GM12878 (cell line): Measurements from ENCODE around the gene GPATCH2L. TPM values are rescaled to one million over a fixed set of nuclear protein-coding genes. Genes with fewer than 3 reads are reported as not detected.

Experiments used
- ATF2 ChIP-seq: IDR thresholded peaks from 2 replicates; pipeline ENCODE4 v1.6.1; 2012; ENCODE audit warnings: low read length, inconsistent platforms
- BACH1 ChIP-seq: fragments of 450-650 bp; IDR thresholded peaks from 2 replicates; pipeline ENCODE4 v1.6.1; 2017; ENCODE audit warnings: mild to moderate bottlenecking, borderline replicate concordance
- CBX3 ChIP-seq: fragments of 200-600 bp; sonication (generic); IDR thresholded peaks from 2 replicates; pipeline ENCODE4 v1.6.1; 2016; ENCODE audit warnings: low read depth, borderline replicate concordance
- CREM ChIP-seq: IDR thresholded peaks from 2 replicates; pipeline ENCODE4 v1.6.1; 2014; ENCODE audit warnings: antibody characterized with exemption, low read depth
- DPF2 ChIP-seq: fragments of 450-650 bp; IDR thresholded peaks from 2 replicates; pipeline ENCODE4 v1.6.1; 2017; ENCODE audit warnings: mild to moderate bottlenecking
- EGR1 ChIP-seq, 2 experiments: IDR thresholded peaks; 1 replicate in 1 of 2; 2 replicates in 1 of 2; pipeline ENCODE4 v1.6.1; 2011 to 2012; ENCODE audit warnings: low read depth in 2 of 2, low read length in 2 of 2, borderline replicate concordance in 1 of 2, mild to moderate bottlenecking in 1 of 2, moderate library complexity in 1 of 2
- HDAC2 ChIP-seq: fragments of 200-600 bp; sonication (generic); IDR thresholded peaks from 2 replicates; pipeline ENCODE4 v1.6.1; 2017
- MTA2 ChIP-seq: fragments of 450-650 bp; IDR thresholded peaks from 2 replicates; pipeline ENCODE4 v1.6.1; 2016; ENCODE audit warnings: low read depth, mild to moderate bottlenecking, moderate library complexity
- MYB ChIP-seq: fragments of 150-350 bp; IDR thresholded peaks from 2 replicates; pipeline ENCODE4 v1.6.1; 2014; ENCODE audit warnings: mild to moderate bottlenecking, low read depth, low read length, borderline replicate concordance
- NFIC ChIP-seq: IDR thresholded peaks from 2 replicates; pipeline ENCODE4 v1.6.1; 2012; ENCODE audit warnings: low read depth, mild to moderate bottlenecking, inconsistent platforms, low read length, moderate library complexity
- NR2C1 ChIP-seq: fragments of 450-650 bp; IDR thresholded peaks from 2 replicates; pipeline ENCODE4 v1.6.1; 2017; ENCODE audit warnings: antibody characterized with exemption, mild to moderate bottlenecking, moderate library complexity
- NR2C2 ChIP-seq: IDR thresholded peaks from 2 replicates; pipeline ENCODE4 v1.6.1; 2011; ENCODE audit warnings: borderline replicate concordance, low read depth; ENCODE audit not compliant: control insufficient read depth, insufficient read length
- PAX5 ChIP-seq: IDR thresholded peaks from 2 replicates; pipeline ENCODE4 v1.6.1; 2011; ENCODE audit warnings: low read depth, low read length, borderline replicate concordance
- PBX3 ChIP-seq: IDR thresholded peaks from 2 replicates; pipeline ENCODE4 v1.6.1; 2011; ENCODE audit warnings: mild to moderate bottlenecking, low read depth, low read length, moderate library complexity; ENCODE audit not compliant: insufficient replicate concordance
- POLR2A ChIP-seq: IDR thresholded peaks from 2 replicates; pipeline ENCODE4 v1.6.1; 2011; ENCODE audit warnings: low read depth, mild to moderate bottlenecking, low read length
- PRDM15 ChIP-seq: fragments of 450-650 bp; formaldehyde crosslinking; IDR thresholded peaks from 2 replicates; pipeline ENCODE4 v1.4.0; 2020; ENCODE audit warnings: mild to moderate bottlenecking, moderate library complexity
- RAD51 ChIP-seq: fragments of 450-650 bp; IDR thresholded peaks from 2 replicates; pipeline ENCODE4 v1.6.1; 2016; ENCODE audit warnings: moderate library complexity, mild to moderate bottlenecking, inconsistent platforms
- RB1 ChIP-seq: fragments of 450-650 bp; formaldehyde crosslinking; IDR thresholded peaks from 2 replicates; pipeline ENCODE4 v1.6.1; 2017; ENCODE audit warnings: mild to moderate bottlenecking, borderline replicate concordance
- RCOR1 ChIP-seq: conservative IDR thresholded peaks from 2 replicates; pipeline ENCODE4 v1.6.1; 2012; ENCODE audit warnings: low read depth, low read length, improper control_type of control experiment
- SIX5 ChIP-seq: IDR thresholded peaks from 2 replicates; pipeline ENCODE4 v1.6.1; 2011; ENCODE audit warnings: mild to moderate bottlenecking, low read depth, low read length, moderate library complexity; ENCODE audit not compliant: severe bottlenecking
- SMAD5 ChIP-seq: IDR thresholded peaks from 2 replicates; pipeline ENCODE4 v1.6.1; 2016; ENCODE audit warnings: antibody characterized with exemption, low read depth
- SREBF2 ChIP-seq: IDR thresholded peaks from 2 replicates; pipeline ENCODE4 v1.6.1; 2012; ENCODE audit warnings: mild to moderate bottlenecking, low read length
- TARDBP ChIP-seq: IDR thresholded peaks from 2 replicates; pipeline ENCODE4 v1.6.1; 2016; ENCODE audit warnings: borderline replicate concordance
- TBL1XR1 ChIP-seq: IDR thresholded peaks from 2 replicates; pipeline ENCODE4 v1.6.1; 2012; ENCODE audit warnings: low read depth, low read length, improper control_type of control experiment
- ZNF384 ChIP-seq: IDR thresholded peaks from 2 replicates; pipeline ENCODE4 v1.6.1; 2012; ENCODE audit warnings: low read depth, mild to moderate bottlenecking, low read length, improper control_type of control experiment, borderline replicate concordance
- ZZZ3 ChIP-seq: IDR thresholded peaks from 2 replicates; pipeline ENCODE4 v1.6.1; 2011; ENCODE audit warnings: low read depth; ENCODE audit not compliant: control insufficient read depth, insufficient read length
- polyA plus RNA-seq, 11 experiments: library from polyadenylated mRNA; depleted of rRNA in 4 of 11; unstranded in 6 of 11; stranded (reverse) in 5 of 11; fragments of >200 nt; fragmentation: Nextera tagmentation in 4 of 11; fragmentation: Illumina TruSeq in 1 of 11; extraction: Ambion mirVana in 4 of 11; extraction: Trizol in 1 of 11; gene quantifications; 1 replicate in 1 of 11; 2 replicates in 10 of 11; pipeline versions ENCODE4 v1.2.1 to v1.2.3, GENCODE V29; 2011 to 2016; ENCODE audit warnings: inconsistent platforms in 2 of 11, missing spikeins in 2 of 11, low read depth in 1 of 11
- total RNA-seq, 4 experiments: library from RNA; depleted of rRNA in 3 of 4; stranded (reverse); fragments of >200 nt in 3 of 4; fragmentation: Illumina TruSeq in 1 of 4; extraction: Trizol in 1 of 4; gene quantifications; 2 replicates each; pipeline versions ENCODE4 v1.2.1 to v1.2.3, GENCODE V29; 2013 to 2021

The GPATCH2L gene
- total and polyA plus RNA-seq, 10 of the 15 experiments (the other 5 are each of a cell fraction or from before 2014, with no cell fraction given): 9.1 to 50.9 (median 24.4) TPM

DNA sequence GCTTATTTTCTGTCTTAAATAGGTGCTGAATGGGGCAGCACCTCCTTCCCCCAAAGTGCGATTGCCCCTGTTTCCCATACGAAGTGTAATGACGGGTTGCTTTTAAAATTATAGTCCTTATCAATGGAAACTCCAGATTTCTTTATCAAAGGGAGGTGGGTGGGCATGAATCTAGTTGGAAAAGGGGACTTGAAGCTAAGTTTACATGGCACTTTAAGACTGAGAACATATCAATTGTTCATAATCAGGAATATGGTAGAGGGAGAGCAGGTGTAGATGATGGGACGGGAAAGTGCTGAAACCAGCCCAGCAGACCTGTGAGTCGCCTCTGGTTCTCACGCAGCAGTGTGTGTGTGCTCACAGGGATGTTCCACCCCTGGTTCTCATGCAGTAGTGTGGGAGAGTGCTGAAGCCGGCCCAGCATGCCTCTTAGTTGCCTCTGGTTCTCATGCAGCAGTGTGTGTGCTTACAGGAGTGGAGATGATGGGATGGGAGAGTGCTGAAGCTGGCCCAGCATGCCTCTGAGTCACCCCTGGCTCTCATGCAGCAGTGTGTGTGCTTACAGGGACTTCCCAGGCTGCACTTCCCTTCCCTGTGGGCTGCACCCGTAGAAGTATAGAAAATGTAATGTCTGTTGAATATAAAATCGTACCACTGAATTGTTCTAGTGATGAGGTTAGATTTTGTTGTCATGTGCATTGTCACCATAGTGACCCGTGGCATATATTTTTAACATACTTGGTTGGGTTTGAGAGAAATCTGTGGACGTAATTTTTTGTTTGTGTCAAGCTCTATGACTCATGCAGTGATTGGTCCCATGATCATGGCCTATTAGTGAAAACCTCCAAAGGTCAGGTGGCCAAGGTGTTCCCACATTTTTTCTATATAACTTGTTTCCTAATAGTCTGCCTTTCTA is 51.6 kb downstream of the GPATCH2L start (continued):
- no peak for TF ChIP-seq RB1
- peak; percentile 93 for TF ChIP-seq RAD51
- TF ChIP-seq NR2C1: no peak
- TF ChIP-seq DPF2: peak; percentile 40; the same call in 1 of the 2 replicates
- TF ChIP-seq ZNF384: 0 out of 2 replicates have a peak, but pooled peaks have one; percentile 30
- TF ChIP-seq PRDM15 (CRISPR knock-in tag): peak; percentile 60; the same call in 1 of the 2 replicates
- TF ChIP-seq MYB: no peak
- TF ChIP-seq HDAC2: no peak
- TF ChIP-seq BACH1: peak; percentile 75
- TF ChIP-seq TARDBP: 0 out of 2 replicates have a peak, but pooled peaks have one; percentile 57
- 0 out of 2 replicates have a peak, but pooled peaks have one; percentile 37 for TF ChIP-seq RCOR1
- TF ChIP-seq POLR2A: peak; percentile 75
- TF ChIP-seq CREM: peak; percentile 63; the same call in 1 of the 2 replicates
- no peak for TF ChIP-seq ZZZ3
- no peak for TF ChIP-seq SIX5
- TF ChIP-seq PBX3: no peak
- no peak for TF ChIP-seq EGR1 (IDR thresholded peaks at IDR 0.05; ENCODE audit: borderline replicate concordance in 1 of 2, low read depth in 2 of 2, low read length in 2 of 2)
- TF ChIP-seq TBL1XR1: peak; percentile 70
- no peak for TF ChIP-seq SMAD5
- TF ChIP-seq SREBF2: no peak
- no peak for TF ChIP-seq CBX3
- peak; percentile 85 for TF ChIP-seq PAX5
- TF ChIP-seq ATF2: peak; percentile 99
- no peak for TF ChIP-seq NR2C2
- peak; percentile 61 for TF ChIP-seq NFIC
- TF ChIP-seq MTA2: peak; percentile 66; the same call in 1 of the 2 replicates
